ENCODE measurements around the gene C2CD5. TPM values are rescaled to one million over a fixed set of nuclear protein-coding genes. Genes with fewer than 3 reads are reported as not detected.

C2CD5 gene
- total RNA-seq, 2 donors from 2014 or later = 38.9 to 46.0 TPM

DNA sequence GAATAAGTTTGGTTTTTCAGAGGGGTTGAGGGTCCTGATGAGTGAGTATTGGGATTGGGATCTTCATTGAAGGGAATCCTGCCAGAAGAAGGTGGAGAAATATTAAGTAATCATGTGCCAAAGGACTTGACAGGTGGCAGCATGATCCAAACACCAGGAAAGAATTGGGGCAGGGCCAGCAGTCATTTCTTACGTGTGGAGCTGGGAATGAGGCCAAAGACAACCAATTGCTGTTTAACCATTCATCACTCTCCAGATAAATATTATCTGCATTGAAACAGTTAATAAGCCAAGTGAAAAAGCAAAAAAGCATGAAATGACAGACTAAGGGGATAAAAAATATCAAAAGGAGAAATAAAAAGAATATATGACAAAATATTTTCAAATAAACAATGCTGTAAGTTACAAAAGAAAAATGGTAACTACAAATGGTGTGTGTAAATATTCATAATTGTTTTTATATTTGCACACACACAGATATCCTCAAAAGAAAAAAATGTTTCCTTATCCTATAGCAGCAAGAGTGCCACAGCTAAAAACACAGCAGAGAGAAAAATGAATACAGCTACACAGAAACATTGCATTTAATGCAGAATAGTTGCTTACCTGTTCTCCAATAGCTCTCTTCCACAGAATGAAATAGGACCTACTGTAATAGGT, 26.2 kb downstream of the C2CD5 start:
- no peaks in the 10 kb centered on the region for H3K27me3 ChIP-seq
- TF ChIP-seq, protein P1, sequence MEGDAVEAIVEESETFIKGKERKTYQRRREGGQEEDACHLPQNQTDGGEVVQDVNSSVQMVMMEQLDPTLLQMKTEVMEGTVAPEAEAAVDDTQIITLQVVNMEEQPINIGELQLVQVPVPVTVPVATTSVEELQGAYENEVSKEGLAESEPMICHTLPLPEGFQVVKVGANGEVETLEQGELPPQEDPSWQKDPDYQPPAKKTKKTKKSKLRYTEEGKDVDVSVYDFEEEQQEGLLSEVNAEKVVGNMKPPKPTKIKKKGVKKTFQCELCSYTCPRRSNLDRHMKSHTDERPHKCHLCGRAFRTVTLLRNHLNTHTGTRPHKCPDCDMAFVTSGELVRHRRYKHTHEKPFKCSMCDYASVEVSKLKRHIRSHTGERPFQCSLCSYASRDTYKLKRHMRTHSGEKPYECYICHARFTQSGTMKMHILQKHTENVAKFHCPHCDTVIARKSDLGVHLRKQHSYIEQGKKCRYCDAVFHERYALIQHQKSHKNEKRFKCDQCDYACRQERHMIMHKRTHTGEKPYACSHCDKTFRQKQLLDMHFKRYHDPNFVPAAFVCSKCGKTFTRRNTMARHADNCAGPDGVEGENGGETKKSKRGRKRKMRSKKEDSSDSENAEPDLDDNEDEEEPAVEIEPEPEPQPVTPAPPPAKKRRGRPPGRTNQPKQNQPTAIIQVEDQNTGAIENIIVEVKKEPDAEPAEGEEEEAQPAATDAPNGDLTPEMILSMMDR (IDR thresholded peaks at IDR 0.05) = no peak
- peak; percentile 32 for DNase-seq

DNA sequence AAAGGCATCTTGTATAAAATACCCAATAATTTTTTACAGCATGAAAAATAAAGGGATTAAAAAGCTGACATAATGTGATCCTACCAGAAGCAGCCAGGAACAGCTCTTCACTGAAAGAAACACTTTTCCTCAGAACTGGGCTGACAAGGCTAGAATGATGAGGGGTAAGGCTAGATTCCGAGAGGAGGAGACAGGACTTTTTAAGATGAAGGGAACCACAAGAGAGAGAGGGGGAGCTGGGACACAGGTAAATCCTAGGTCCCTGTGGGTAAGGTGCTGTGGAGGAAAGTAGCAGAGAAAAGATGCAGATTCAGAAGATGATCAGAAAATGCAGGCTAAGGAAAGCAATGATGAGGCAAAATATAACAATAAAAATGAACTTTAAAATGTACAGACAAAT, 29.5 kb downstream of the C2CD5 start:
- H3K4me3 ChIP-seq = no peak overlapping the region
- H3K4me1 ChIP-seq = no peaks in the 10 kb centered on the region
- TF ChIP-seq, protein P1 (IDR thresholded peaks at IDR 0.05) = no peak
- H3K36me3 ChIP-seq = no peaks in the 10 kb centered on the region
- intact Hi-C loops (cut with DNase I) = no loop called here
- no peak overlapping the region for H3K27ac ChIP-seq
- H3K9ac ChIP-seq (ENCODE audit: low read depth in 2 of 2, low read length in 2 of 2) = no peak overlapping the region
- no peak for DNase-seq
- H3K9me3 ChIP-seq = no peaks in the 10 kb centered on the region
- no peaks in the 10 kb centered on the region for H3K27me3 ChIP-seq

More for the DNA sequence above, 26.2 kb downstream of the C2CD5 start:
- Histone ChIP-seq H3K27ac (no peak overlapping the region), H3K4me3 (no peak overlapping the region), H3K36me3 (no peaks in the 10 kb centered on the region), H3K4me1 (no peaks in the 10 kb centered on the region), H3K9ac (ENCODE audit: low read depth in 2 of 2, low read length in 2 of 2) (no peak overlapping the region), H3K9me3 (no peaks in the 10 kb centered on the region)
- intact Hi-C loops (cut with DNase I) = no loop called here

DNA sequence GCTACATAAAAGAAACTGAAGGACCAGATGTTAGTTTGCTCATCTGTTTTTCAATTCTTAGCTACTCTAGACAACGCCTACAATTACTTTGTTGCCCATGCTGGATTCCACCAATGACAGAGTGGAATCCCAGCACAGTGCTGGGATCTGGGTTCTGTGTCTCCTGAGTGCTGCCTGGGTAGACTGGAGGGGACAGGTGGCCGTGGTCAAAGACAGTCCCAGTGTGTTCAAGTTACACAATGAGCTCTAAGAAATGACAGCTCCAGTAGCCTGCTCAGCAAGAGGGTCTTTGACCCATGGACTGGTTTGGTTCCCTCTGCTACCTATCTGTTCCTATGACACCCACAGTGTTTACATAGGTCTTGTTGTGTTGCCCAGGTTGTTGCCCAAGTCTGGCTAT, 38.5 kb downstream of the C2CD5 start:
- Histone ChIP-seq H3K36me3 (no peaks in the 10 kb centered on the region), H3K4me1 (no peaks in the 10 kb centered on the region), H3K9ac (ENCODE audit: low read depth in 2 of 2, low read length in 2 of 2) (no peak overlapping the region), H3K4me3 (no peak overlapping the region), H3K27me3 (no peaks in the 10 kb centered on the region), H3K27ac (no peak overlapping the region), H3K9me3 (no peaks in the 10 kb centered on the region)
- TF ChIP-seq, protein P1 (IDR thresholded peaks at IDR 0.05) = no peak
- DNase-seq = no peak
- intact Hi-C loops (cut with DNase I) = no loop called here

DNA sequence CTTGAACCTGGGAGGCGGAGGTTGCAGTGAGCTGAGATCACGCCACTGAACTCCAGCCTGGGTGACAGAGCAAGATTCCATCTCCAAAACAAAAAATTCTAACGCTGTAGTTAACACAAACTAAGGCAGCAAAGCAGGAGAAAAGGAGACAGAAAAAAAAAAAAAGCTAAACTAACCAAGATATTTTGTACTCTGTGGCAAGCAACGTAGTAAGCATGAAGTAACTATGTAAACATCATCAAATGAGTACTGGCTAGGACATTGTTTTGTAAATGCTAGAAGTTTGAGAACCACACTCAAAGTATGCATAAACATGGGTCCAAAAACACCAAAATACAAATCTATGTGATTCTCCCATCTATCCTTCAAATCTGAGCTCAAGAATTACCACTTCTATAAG, 44.2 kb downstream of the C2CD5 start:
- Histone ChIP-seq H3K9me3 (no peaks in the 10 kb centered on the region), H3K27me3 (no peaks in the 10 kb centered on the region), H3K36me3 (no peaks in the 10 kb centered on the region), H3K4me1 (no peaks in the 10 kb centered on the region), H3K9ac (ENCODE audit: low read depth in 2 of 2, low read length in 2 of 2) (no peak overlapping the region), H3K27ac (no peak overlapping the region), H3K4me3 (no peak overlapping the region)
- TF ChIP-seq, protein P1 (IDR thresholded peaks at IDR 0.05) = no peak
- intact Hi-C loops (cut with DNase I) = no loop called here
- no peak for DNase-seq

DNA sequence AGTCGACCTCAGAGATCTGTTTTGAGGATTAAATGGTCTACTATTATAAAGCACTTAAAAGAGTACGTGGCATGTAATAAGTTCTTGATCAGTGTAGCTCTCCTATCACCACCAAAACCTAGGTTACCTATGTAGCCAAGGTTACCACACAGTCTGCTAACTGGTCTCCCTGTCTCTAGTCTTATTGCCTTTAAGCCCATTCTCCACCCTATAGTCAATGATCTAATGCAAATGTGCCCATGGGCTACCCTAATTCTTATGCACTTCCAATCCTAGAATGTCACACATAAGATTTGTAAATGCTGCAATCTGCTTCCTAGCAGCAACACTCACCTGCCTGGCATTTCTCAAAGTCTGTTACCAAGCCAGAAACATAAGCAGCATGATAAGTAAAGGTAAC, 44.9 kb downstream of the C2CD5 start:
- H3K27me3 ChIP-seq = no peaks in the 10 kb centered on the region
- H3K4me1 ChIP-seq = no peaks in the 10 kb centered on the region
- TF ChIP-seq, protein P1 (IDR thresholded peaks at IDR 0.05) = no peak
- intact Hi-C loops (cut with DNase I) = no loop called here
- no peak overlapping the region for H3K9ac ChIP-seq (ENCODE audit: low read depth in 2 of 2, low read length in 2 of 2)
- no peaks in the 10 kb centered on the region for H3K9me3 ChIP-seq
- no peaks in the 10 kb centered on the region for H3K36me3 ChIP-seq
- H3K27ac ChIP-seq = no peak overlapping the region
- no peak for DNase-seq
- no peak overlapping the region for H3K4me3 ChIP-seq

Measured in colonic mucosa (tissue), 4 donors.